ENCODE results near the gene LDHB. TPM values are rescaled to one million over a fixed set of nuclear protein-coding genes. Genes with fewer than 3 reads are reported as not detected.

The LDHB gene
- polyA plus RNA-seq, 1 experiment, result 1,189 TPM

- ChIA-PET POLR2A (no interaction called here), CTCF (interaction anchor here (0.6 kb wide), 1 partner anchor 861 kb away, joined by 3 read pairs; no protein-coding TSS in a partner anchor)
- Histone ChIP-seq H3K4me3 (ENCODE audit: low read depth, low read length) (peak overlapping the region; percentile 93), H3K27ac (ENCODE audit: low read depth, low read length) (no peak overlapping the region), H3K27me3 (ENCODE audit: control insufficient read depth, insufficient read depth, low read length) (no peaks in the 10 kb centered on the region), H3K9me3 (ENCODE audit: control insufficient read depth, insufficient read depth, low read length) (no peaks in the 10 kb centered on the region; the same call in 1 of the 2 replicates)
- no peak for DNase-seq (ENCODE audit: low read depth, low spot score)
- TF ChIP-seq CTCF (IDR thresholded peaks at IDR 0.05; ENCODE audit: low read depth, low read length), result no peak
Observed at GRCh38 chr12:21655591-21655990, 2.1 kb downstream of the LDHB start.

- Histone ChIP-seq H3K27ac (ENCODE audit: low read depth, low read length) (no peak overlapping the region), H3K4me3 (ENCODE audit: low read depth, low read length) (no peak overlapping the region), H3K9me3 (ENCODE audit: control insufficient read depth, insufficient read depth, low read length) (no peaks in the 10 kb centered on the region), H3K27me3 (ENCODE audit: control insufficient read depth, insufficient read depth, low read length) (no peaks in the 10 kb centered on the region)
- CTCF ChIA-PET, result interaction anchor here (1.3 to 2.2 kb wide), 3 partner anchors 29 to 338 kb away, joined by 3 to 11 read pairs (median 3); no protein-coding TSS in a partner anchor
- DNase-seq (ENCODE audit: low read depth, low spot score), result no peak
- TF ChIP-seq CTCF (IDR thresholded peaks at IDR 0.05; ENCODE audit: low read depth, low read length), result no peak
- POLR2A ChIA-PET, result no interaction called here
Observed at GRCh38 chr12:21651821-21652220, 5.8 kb downstream of the LDHB start.

GRCh38 chr12:21650997-21651396, 6.6 kb downstream of the LDHB start:
- no peak for DNase-seq (ENCODE audit: low read depth, low spot score)
- ChIA-PET POLR2A (no interaction called here), CTCF (no interaction called here)
- no peak overlapping the region for H3K4me3 ChIP-seq (ENCODE audit: low read depth, low read length)
- no peaks in the 10 kb centered on the region for H3K27me3 ChIP-seq (ENCODE audit: control insufficient read depth, insufficient read depth, low read length)
- TF ChIP-seq CTCF (IDR thresholded peaks at IDR 0.05; ENCODE audit: low read depth, low read length), result no peak
- no peaks in the 10 kb centered on the region for H3K9me3 ChIP-seq (ENCODE audit: control insufficient read depth, insufficient read depth, low read length)
- no peak overlapping the region for H3K27ac ChIP-seq (ENCODE audit: low read depth, low read length)

GRCh38 chr12:21649034-21649433, 8.6 kb downstream of the LDHB start:
- CTCF ChIA-PET, result interaction anchor here (1.2 kb wide), 1 partner anchor 74 kb away, joined by 3 read pairs; no protein-coding TSS in a partner anchor
- Histone ChIP-seq H3K27ac (ENCODE audit: low read depth, low read length) (no peak overlapping the region), H3K9me3 (ENCODE audit: control insufficient read depth, insufficient read depth, low read length) (no peaks in the 10 kb centered on the region), H3K27me3 (ENCODE audit: control insufficient read depth, insufficient read depth, low read length) (no peaks in the 10 kb centered on the region), H3K4me3 (ENCODE audit: low read depth, low read length) (no peak overlapping the region)
- DNase-seq (ENCODE audit: low read depth, low spot score), result no peak
- POLR2A ChIA-PET, result interaction anchor here (2.3 kb wide), 1 partner anchor 8 kb away, joined by 6 read pairs; the partner anchor contains the start of gene LDHB
- no peak for TF ChIP-seq CTCF (IDR thresholded peaks at IDR 0.05; ENCODE audit: low read depth, low read length)

GRCh38 chr12:21648378-21648777, 9.3 kb downstream of the LDHB start:
- Histone ChIP-seq H3K9me3 (ENCODE audit: control insufficient read depth, insufficient read depth, low read length) (no peaks in the 10 kb centered on the region), H3K27ac (ENCODE audit: low read depth, low read length) (no peak overlapping the region), H3K27me3 (ENCODE audit: control insufficient read depth, insufficient read depth, low read length) (no peaks in the 10 kb centered on the region), H3K4me3 (ENCODE audit: low read depth, low read length) (no peak overlapping the region)
- CTCF ChIA-PET, result interaction anchor here (0.7 to 1.2 kb wide), 2 partner anchors 9 to 74 kb away, joined by 3 to 4 read pairs; partner anchors contain the start of gene LDHB
- no peak for DNase-seq (ENCODE audit: low read depth, low spot score)
- TF ChIP-seq CTCF (IDR thresholded peaks at IDR 0.05; ENCODE audit: low read depth, low read length), result no peak
- POLR2A ChIA-PET, result interaction anchor here (2.3 kb wide), 1 partner anchor 9 kb away, joined by 6 read pairs; the partner anchor contains the start of gene LDHB
